H9 (cell line): ENCODE data around the gene LAMC3. TPM values are rescaled to one million over a fixed set of nuclear protein-coding genes. Genes with fewer than 3 reads are reported as not detected.

Source experiments
- DNase-seq: peaks from one replicate; pipeline ENCODE4 v3.0.0-alpha.2; 2017
- H2AFZ ChIP-seq: one replicate; pipeline ENCODE4 v1.6.1; 2013; ENCODE audit warnings: mild to moderate bottlenecking, low read length, control low read depth, moderate library complexity
- H2AK5ac ChIP-seq: 2 replicates; pipeline ENCODE4 v1.6.1; 2013; ENCODE audit warnings: low read length, control low read depth, mixed read lengths; ENCODE audit not compliant: insufficient read length
- H2BK120ac ChIP-seq: one replicate; pipeline ENCODE4 v1.6.1; 2013; ENCODE audit warnings: low read depth, mild to moderate bottlenecking, low read length, control low read depth, inconsistent platforms; ENCODE audit not compliant: poor library complexity, severe bottlenecking
- H2BK12ac ChIP-seq: 2 replicates; pipeline ENCODE4 v1.6.1; 2013; ENCODE audit warnings: low read length, control low read depth, mixed read lengths, low read depth; ENCODE audit not compliant: insufficient read length
- H2BK15ac ChIP-seq: 2 replicates; pipeline ENCODE4 v1.6.1; 2013; ENCODE audit warnings: low read depth, low read length, control low read depth
- H2BK20ac ChIP-seq: one replicate; pipeline ENCODE4 v1.6.1; 2013; ENCODE audit warnings: low read depth, mild to moderate bottlenecking, low read length, control low read depth, inconsistent platforms; ENCODE audit not compliant: poor library complexity, severe bottlenecking
- H2BK5ac ChIP-seq: 2 replicates; pipeline ENCODE4 v1.6.1; 2013; ENCODE audit warnings: low read length, control low read depth, mixed read lengths; ENCODE audit not compliant: insufficient read length
- H3K14ac ChIP-seq: 2 replicates; pipeline ENCODE4 v1.6.1; 2013; ENCODE audit warnings: low read length, control low read depth; ENCODE audit not compliant: insufficient read depth
- H3K18ac ChIP-seq: 2 replicates; pipeline ENCODE4 v1.6.1; 2013; ENCODE audit warnings: low read depth, mild to moderate bottlenecking, mixed read lengths, low read length, control low read depth; ENCODE audit not compliant: insufficient read length
- H3K23ac ChIP-seq: 2 replicates; pipeline ENCODE4 v1.6.1; 2013; ENCODE audit warnings: low read length, control low read depth, mixed read lengths, low read depth; ENCODE audit not compliant: insufficient read length
- H3K23me2 ChIP-seq: 2 replicates; pipeline ENCODE4 v1.6.1; 2013; ENCODE audit warnings: low read depth, mild to moderate bottlenecking, mixed read lengths, low read length, control low read depth; ENCODE audit not compliant: insufficient read length, poor library complexity, severe bottlenecking
- H3K27ac ChIP-seq: 2 replicates; pipeline ENCODE4 v1.5.1; 2013; ENCODE audit warnings: low read length, control low read depth, mixed read lengths, low read depth; ENCODE audit not compliant: insufficient read length
- H3K27me3 ChIP-seq: 2 replicates; pipeline ENCODE4 v1.6.1; 2013; ENCODE audit warnings: low read length, control low read depth, inconsistent platforms; ENCODE audit not compliant: insufficient read depth
- H3K4ac ChIP-seq: 2 replicates; pipeline ENCODE4 v1.6.1; 2013; ENCODE audit warnings: low read depth, mild to moderate bottlenecking, control low read depth, inconsistent platforms, low read length, moderate library complexity
- H3K4me1 ChIP-seq: 2 replicates; pipeline ENCODE4 v1.6.1; 2013; ENCODE audit warnings: low read length, control low read depth, inconsistent platforms; ENCODE audit not compliant: insufficient read depth
- H3K4me2 ChIP-seq: 2 replicates; pipeline ENCODE4 v1.6.1; 2013; ENCODE audit warnings: low read length, control low read depth, mixed read lengths; ENCODE audit not compliant: insufficient read length, insufficient read depth
- H3K56ac ChIP-seq: 2 replicates; pipeline ENCODE4 v1.6.1; 2013; ENCODE audit warnings: low read depth, mild to moderate bottlenecking, mixed read lengths, low read length, control low read depth; ENCODE audit not compliant: insufficient read length
- H3K79me1 ChIP-seq: 2 replicates; pipeline ENCODE4 v1.6.1; 2013; ENCODE audit warnings: low read depth, mild to moderate bottlenecking, moderate library complexity, low read length, control low read depth, inconsistent platforms; ENCODE audit not compliant: insufficient read depth, poor library complexity, severe bottlenecking
- H3K79me2 ChIP-seq: 2 replicates; pipeline ENCODE4 v1.6.1; 2013; ENCODE audit warnings: low read length, control low read depth, inconsistent platforms; ENCODE audit not compliant: insufficient read depth
- H3K9ac ChIP-seq: 2 replicates; pipeline ENCODE4 v1.6.1; 2013; ENCODE audit warnings: low read length, control low read depth, mixed read lengths; ENCODE audit not compliant: insufficient read length; ENCODE audit errors: extremely low read depth
- H3K9me3 ChIP-seq: one replicate; pipeline ENCODE4 v1.6.1; 2013; ENCODE audit warnings: low read depth, low read length, inconsistent platforms; ENCODE audit not compliant: control insufficient read depth
- H3T11ph ChIP-seq: one replicate; pipeline ENCODE4 v1.6.1; 2013; ENCODE audit warnings: mild to moderate bottlenecking, low read length, control low read depth, inconsistent platforms
- H4K20me1 ChIP-seq: one replicate; pipeline ENCODE4 v1.6.1; 2013; ENCODE audit not compliant: control insufficient read depth, insufficient read length, insufficient read depth
- H4K5ac ChIP-seq: 2 replicates; pipeline ENCODE4 v1.6.1; 2013; ENCODE audit warnings: low read depth, mild to moderate bottlenecking, mixed read lengths, low read length, control low read depth; ENCODE audit not compliant: insufficient read length
- H4K8ac ChIP-seq: replicated peaks from 2 replicates; pipeline ENCODE4 v1.6.1; 2013; ENCODE audit warnings: low read length, control low read depth, mixed read lengths, low read depth; ENCODE audit not compliant: insufficient read length
- H4K91ac ChIP-seq: 2 replicates; pipeline ENCODE4 v1.6.1; 2013; ENCODE audit warnings: low read depth, mild to moderate bottlenecking, moderate library complexity, mixed read lengths, low read length, control low read depth; ENCODE audit not compliant: insufficient read length
- H3K27ac Mint-ChIP-seq, 3 experiments: 2 replicates in 2 of 3; 3 replicates in 1 of 3; pipeline ENCODE4 v1.8.0; 2020 to 2021; ENCODE audit warnings: mixed read lengths in 3 of 3, mild to moderate bottlenecking in 1 of 3, moderate library complexity in 1 of 3
- H3K27me3 Mint-ChIP-seq: 2 replicates; pipeline ENCODE4 v1.8.0; 2021; ENCODE audit warnings: low read depth, mild to moderate bottlenecking, moderate library complexity, mixed read lengths
- H3K36me3 Mint-ChIP-seq, 3 experiments: 2 replicates in 2 of 3; 3 replicates in 1 of 3; pipeline ENCODE4 v1.8.0; 2020 to 2021; ENCODE audit warnings: low read depth in 3 of 3, mixed read lengths in 3 of 3; ENCODE audit not compliant: insufficient read depth in 1 of 3
- H3K4me1 Mint-ChIP-seq, 2 experiments: 2 replicates each; pipeline ENCODE4 v1.8.0; 2020; ENCODE audit warnings: mixed read lengths in 2 of 2
- H3K4me3 Mint-ChIP-seq, 2 experiments: 2 replicates in 1 of 2; 3 replicates in 1 of 2; pipeline ENCODE4 v1.8.0; 2020 to 2021; ENCODE audit warnings: mild to moderate bottlenecking in 2 of 2, mixed read lengths in 2 of 2, moderate library complexity in 1 of 2
- H3K9me3 Mint-ChIP-seq, 2 experiments: 2 replicates in 1 of 2; 3 replicates in 1 of 2; pipeline ENCODE4 v1.8.0; 2020; ENCODE audit warnings: mild to moderate bottlenecking in 2 of 2, mixed read lengths in 2 of 2, moderate library complexity in 1 of 2
- CTCF ChIP-seq: fragments of 200-600 bp; sonication (generic); conservative IDR thresholded peaks from 3 replicates; pipeline ENCODE4 v1.8.0; 2021; ENCODE audit warnings: antibody characterized with exemption, mild to moderate bottlenecking
- WGBS: extraction: QIAGEN DNeasy Blood & Tissue Kit; methylation state at CpG from one replicate; pipeline ENCODE4 v1.1.7; 2013; ENCODE audit warnings: missing lambda C conversion rate, low lambda C conversion rate, mixed read lengths; ENCODE audit not compliant: insufficient read length; ENCODE audit errors: extremely low coverage; 5-methylcytosine and 5-hydroxymethylcytosine counted together
- total RNA-seq: library from RNA; stranded (reverse); gene quantifications from 2 replicates; pipeline ENCODE4 v1.2.1, GENCODE V29; 2021

Gene LAMC3
- total RNA-seq, 1 experiment from 2014 or later: 21.7 TPM

DNA sequence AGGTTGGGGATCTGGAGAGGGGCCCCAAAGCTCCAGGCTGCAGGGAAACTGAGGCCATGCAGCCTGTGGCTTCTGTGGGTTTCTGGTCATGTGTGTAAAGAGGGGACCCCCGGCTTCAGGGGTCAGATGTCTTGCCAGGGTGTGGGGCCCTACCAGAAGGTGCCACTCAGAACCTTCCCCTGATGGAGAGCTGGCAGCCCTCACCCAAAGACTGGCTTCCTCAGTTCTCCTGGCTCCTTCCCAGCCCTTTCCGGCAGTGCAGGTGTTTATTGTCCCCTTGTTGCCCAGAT is 11.6 kb upstream of the LAMC3 start:
- no peak overlapping the region for H3K27ac ChIP-seq
- no peak overlapping the region for H2BK5ac ChIP-seq
- no peak overlapping the region for H3K4me3 Mint-ChIP-seq
- peaks cover 20% of the 10 kb centered on the region for H3K27me3 Mint-ChIP-seq
- no peak overlapping the region for H3K56ac ChIP-seq
- peaks cover 7 to 17% of the 10 kb centered on the region in 2 experiments for H3K4me1 Mint-ChIP-seq
- no peaks in the 10 kb centered on the region for H3K4me1 ChIP-seq
- no peak for DNase-seq
- no peak overlapping the region for H3K23ac ChIP-seq
- no peaks in the 10 kb centered on the region for H3K79me2 ChIP-seq
- no peaks in the 10 kb centered on the region for H3K79me1 ChIP-seq
- H3K18ac ChIP-seq: no peak overlapping the region
- no peak overlapping the region for H2BK120ac ChIP-seq
- no CpG with 5 or more reads among the region's 2 CpGs for WGBS
- no peak overlapping the region for H4K5ac ChIP-seq
- H3K14ac ChIP-seq: no peak overlapping the region
- H3K9me3 ChIP-seq: no peaks in the 10 kb centered on the region
- no peak overlapping the region for H2AK5ac ChIP-seq
- no peak overlapping the region for H4K91ac ChIP-seq
- TF ChIP-seq CTCF: no peak
- H4K8ac ChIP-seq: no peak overlapping the region
- no peak overlapping the region for H2BK15ac ChIP-seq
- no peaks in the 10 kb centered on the region for H3K9me3 Mint-ChIP-seq
- no peak overlapping the region for H3K27ac Mint-ChIP-seq
- no peak overlapping the region for H3K4me2 ChIP-seq
- no peak overlapping the region for H2BK20ac ChIP-seq
- H3K36me3 Mint-ChIP-seq: no peaks in the 10 kb centered on the region
- no peak overlapping the region for H2AFZ ChIP-seq
- no peak overlapping the region for H3T11ph ChIP-seq
- H3K4ac ChIP-seq: no peak overlapping the region
- no peaks in the 10 kb centered on the region for H3K23me2 ChIP-seq
- no peak overlapping the region for H2BK12ac ChIP-seq
- no peaks in the 10 kb centered on the region for H4K20me1 ChIP-seq
- no peaks in the 10 kb centered on the region; the same call in 1 of the 2 replicates for H3K27me3 ChIP-seq
- no peak overlapping the region for H3K9ac ChIP-seq
